K562 (cell line): ENCODE data around the gene KCNK4. TPM values are rescaled to one million over a fixed set of nuclear protein-coding genes. Genes with fewer than 3 reads are reported as not detected.

ENCODE experiments used
- ATAC-seq: fragments of 200-7000 bp; cut with Tn5 transposase; 3 replicates; pipeline ENCODE4 v1.9.1; 2020; ENCODE audit warnings: moderate library complexity
- BruUV-seq: library from RNA; stranded (reverse); fragments of 400-500 nt; replicated peaks from 2 replicates; lab custom pipeline; 2021; lab: Mats Ljungman, UMichigan
- CTCF ChIA-PET: fragments of 300-600 bp; formaldehyde crosslinking; extraction: SDS; loops from one replicate; lab custom pipeline; 2021; ENCODE audit warnings: low intra/inter-chr PET ratio; lab: Yijun Ruan, JAX
- POLR2A ChIA-PET: fragments of 300-600, 350-650 bp; sonication (Branson Sonifier 250); formaldehyde crosslinking; extraction: SDS; loops from one replicate; lab custom pipeline; 2021; ENCODE audit warnings: antibody characterized with exemption, inconsistent platforms; lab: Yijun Ruan, JAX
- DNase-seq, 4 experiments: peaks; one replicate each; pipeline versions ENCODE4 v3.0.0 to v3.0.0-alpha.2; 2011 to 2018; ENCODE audit warnings: low spot score in 3 of 4, mixed read lengths in 3 of 4; ENCODE audit errors: extremely low read depth in 1 of 4
- FAIRE-seq: peaks from 2 replicates; lab custom pipeline; 2011; peaks lifted over from hg19 to GRCh38; lab: Jason Lieb, UNC
- H2AFZ ChIP-seq: 2 replicates; pipeline ENCODE4 v1.6.0; 2011; ENCODE audit warnings: low read depth, low read length, control low read depth, inconsistent platforms
- H3K27ac ChIP-seq: fragments of 200-600 bp; 3 replicates; pipeline ENCODE4 v1.8.0; 2011; ENCODE audit warnings: low read depth, mild to moderate bottlenecking, control low read depth, inconsistent platforms, low read length, moderate library complexity, mixed read lengths; ENCODE audit errors: extremely low read depth
- H3K27me3 ChIP-seq, 2 experiments: fragments of 300-600 bp in 1 of 2; 2 replicates in 1 of 2; 3 replicates in 1 of 2; pipeline versions ENCODE4 v1.6.0 to v1.8.0; 2011; ENCODE audit warnings: inconsistent platforms in 2 of 2, low read length in 2 of 2, mild to moderate bottlenecking in 1 of 2, mixed read lengths in 1 of 2, moderate library complexity in 1 of 2; ENCODE audit not compliant: control insufficient read depth in 2 of 2, insufficient read depth in 2 of 2
- H3K36me3 ChIP-seq: fragments of 300-600 bp; 3 replicates; pipeline ENCODE4 v1.8.0; 2011; ENCODE audit warnings: mild to moderate bottlenecking, low read length, inconsistent platforms; ENCODE audit not compliant: control insufficient read depth, insufficient read depth
- H3K4me1 ChIP-seq, 2 experiments: fragments of 200-600 bp in 1 of 2; replicated peaks in 1 of 2; 2 replicates in 1 of 2; 3 replicates in 1 of 2; pipeline versions ENCODE4 v1.5.1 to v1.8.0; 2011; ENCODE audit warnings: inconsistent platforms in 2 of 2, low read length in 2 of 2, mild to moderate bottlenecking in 1 of 2, mixed read lengths in 1 of 2, moderate library complexity in 1 of 2; ENCODE audit not compliant: control insufficient read depth in 2 of 2, insufficient read depth in 2 of 2
- H3K4me2 ChIP-seq: 2 replicates; pipeline ENCODE4 v1.6.1; 2011; ENCODE audit warnings: low read length, control low read depth, inconsistent platforms, mixed read lengths; ENCODE audit not compliant: insufficient read depth
- H3K4me3 ChIP-seq: fragments of 200-600 bp; sonication (generic), shearing (Covaris generic); 2 replicates; pipeline ENCODE4 v1.5.1; 2016; ENCODE audit warnings: control low read depth, inconsistent platforms
- H3K79me2 ChIP-seq: fragments of 200-600 bp; 3 replicates; pipeline ENCODE4 v1.8.0; 2011; ENCODE audit warnings: low read length, inconsistent platforms; ENCODE audit not compliant: control insufficient read depth, insufficient read depth
- H3K9ac ChIP-seq, 2 experiments: 2 replicates each; pipeline versions ENCODE4 v1.6.0 to v1.6.1; 2011; ENCODE audit warnings: low read depth in 2 of 2, low read length in 2 of 2, control low read depth in 1 of 2, inconsistent platforms in 1 of 2, mild to moderate bottlenecking in 1 of 2, mixed read lengths in 1 of 2; ENCODE audit not compliant: insufficient read depth in 1 of 2
- H3K9me1 ChIP-seq: one replicate; pipeline ENCODE4 v1.6.0; 2011; ENCODE audit warnings: inconsistent platforms, mild to moderate bottlenecking, low read length, moderate library complexity; ENCODE audit not compliant: control insufficient read depth, insufficient read depth
- H3K9me3 ChIP-seq: replicated peaks from 2 replicates; pipeline ENCODE4 v1.5.1; 2011; ENCODE audit warnings: low read depth, low read length, inconsistent platforms; ENCODE audit not compliant: control insufficient read depth, insufficient read depth
- H4K20me1 ChIP-seq: replicated peaks from 2 replicates; pipeline ENCODE4 v1.6.1; 2011; ENCODE audit warnings: low read length, inconsistent platforms, mixed read lengths; ENCODE audit not compliant: control insufficient read depth, insufficient read depth
- CTBP1 ChIP-seq: fragments of 450-650 bp; IDR thresholded peaks from 2 replicates; pipeline ENCODE4 v1.6.1; 2016; ENCODE audit warnings: borderline replicate concordance
- DDX20 ChIP-seq: fragments of 450-650 bp; IDR thresholded peaks from 2 replicates; pipeline ENCODE4 v1.6.1; 2016; ENCODE audit warnings: missing genetic modification characterization, low read depth, mild to moderate bottlenecking, missing compliant biosample characterization, moderate library complexity
- HOXB6 ChIP-seq: fragments of 250-450 bp; sonication (Bioruptor Pico); IDR thresholded peaks from 2 replicates; pipeline ENCODE4 v1.5.1; 2022; ENCODE audit warnings: mild to moderate bottlenecking, borderline replicate concordance
- MEIS2 ChIP-seq: fragments of 450-650 bp; IDR thresholded peaks from 2 replicates; pipeline ENCODE4 v1.6.1; 2014; ENCODE audit warnings: mild to moderate bottlenecking; ENCODE audit not compliant: partially characterized antibody
- SP2 ChIP-seq: IDR thresholded peaks from 2 replicates; pipeline ENCODE4 v1.6.1; 2011; ENCODE audit warnings: mild to moderate bottlenecking, low read depth, low read length, moderate library complexity; ENCODE audit not compliant: poor library complexity, severe bottlenecking; ENCODE audit errors: extremely low read depth
- SRSF1 ChIP-seq: fragments of 200-400 bp; formaldehyde crosslinking; IDR thresholded peaks from 2 replicates; pipeline ENCODE4 v1.6.1; 2017; ENCODE audit warnings: mild to moderate bottlenecking, low read depth, low read length, moderate library complexity
- STAG1 ChIP-seq: sonication (generic); formaldehyde crosslinking; IDR thresholded peaks from 2 replicates; pipeline ENCODE4 v1.5.0; 2020; ENCODE audit warnings: missing genetic modification reagents, borderline replicate concordance
- XRCC5 ChIP-seq: fragments of 200-400 bp; formaldehyde crosslinking; IDR thresholded peaks from 2 replicates; pipeline ENCODE4 v1.6.1; 2017; ENCODE audit warnings: low read depth, mild to moderate bottlenecking, low read length
- ZNF146 ChIP-seq: IDR thresholded peaks from one replicate; pipeline ENCODE4 v1.6.1; 2018; ENCODE audit warnings: missing compliant biosample characterization; ENCODE audit not compliant: unreplicated experiment
- WGBS: fragments of 100-300 bp; shearing (Covaris generic); methylation state at CpG from one replicate; pipeline ENCODE4 v1.1.6; 2016; ENCODE audit warnings: low coverage, mixed read lengths; ENCODE audit not compliant: insufficient coverage; ENCODE audit errors: missing lambda C conversion rate; 5-methylcytosine and 5-hydroxymethylcytosine counted together
- in situ Hi-C: fragments of 300-500 bp; cut with MboI; formaldehyde crosslinking; loops from 4 replicates; pipeline ENCODE4 v1.15.0; 2018; ENCODE audit warnings: inconsistent platforms, mixed read lengths
- intact Hi-C: fragments of 100-400 bp; cut with micrococcal nuclease; formaldehyde crosslinking; loops from 2 replicates; pipeline ENCODE4 v1.14.2; 2022
- polyA plus RNA-seq, 8 experiments: library from polyadenylated mRNA; depleted of rRNA in 4 of 8; stranded (reverse) in 5 of 8; unstranded in 3 of 8; fragments of >200 nt; fragmentation: Nextera tagmentation in 2 of 8; fragmentation: Illumina TruSeq in 1 of 8; extraction: Ambion mirVana in 2 of 8; extraction: Trizol in 1 of 8; gene quantifications; 2 replicates each; pipeline versions ENCODE4 v1.2.1 to v1.2.3, GENCODE V29; 2011 to 2014; ENCODE audit warnings: inconsistent platforms in 1 of 8, missing spikeins in 1 of 8
- total RNA-seq, 7 experiments: library from RNA; depleted of rRNA in 6 of 7; stranded (reverse); fragments of >200 nt in 6 of 7; fragmentation: Illumina TruSeq in 2 of 7; extraction: Trizol in 2 of 7; gene quantifications; 2 replicates each; pipeline versions ENCODE4 v1.2.1 to v1.2.3, GENCODE V29; 2011 to 2021; ENCODE audit warnings: low replicate concordance in 1 of 7
- TF ChIP-seq, protein P1 (sequence below): fragments of 200-400 bp; formaldehyde crosslinking; IDR thresholded peaks from 2 replicates; pipeline ENCODE4 v1.6.1; 2017; ENCODE audit warnings: mild to moderate bottlenecking, low read depth, low read length, moderate library complexity
- TF ChIP-seq, protein P2 (sequence below): fragments of 450-650 bp; IDR thresholded peaks from 2 replicates; pipeline ENCODE4 v1.6.1; 2017; ENCODE audit warnings: antibody characterized with exemption, mild to moderate bottlenecking
- TF ChIP-seq, protein P3 (sequence below): fragments of 450-650 bp; IDR thresholded peaks from 2 replicates; pipeline ENCODE4 v1.6.1; 2016; ENCODE audit warnings: antibody characterized with exemption

The KCNK4 gene
- total and polyA plus RNA-seq, 9 of the 15 experiments (the other 6 are each of a cell fraction or from before 2014, with no cell fraction given) = not detected

DNA sequence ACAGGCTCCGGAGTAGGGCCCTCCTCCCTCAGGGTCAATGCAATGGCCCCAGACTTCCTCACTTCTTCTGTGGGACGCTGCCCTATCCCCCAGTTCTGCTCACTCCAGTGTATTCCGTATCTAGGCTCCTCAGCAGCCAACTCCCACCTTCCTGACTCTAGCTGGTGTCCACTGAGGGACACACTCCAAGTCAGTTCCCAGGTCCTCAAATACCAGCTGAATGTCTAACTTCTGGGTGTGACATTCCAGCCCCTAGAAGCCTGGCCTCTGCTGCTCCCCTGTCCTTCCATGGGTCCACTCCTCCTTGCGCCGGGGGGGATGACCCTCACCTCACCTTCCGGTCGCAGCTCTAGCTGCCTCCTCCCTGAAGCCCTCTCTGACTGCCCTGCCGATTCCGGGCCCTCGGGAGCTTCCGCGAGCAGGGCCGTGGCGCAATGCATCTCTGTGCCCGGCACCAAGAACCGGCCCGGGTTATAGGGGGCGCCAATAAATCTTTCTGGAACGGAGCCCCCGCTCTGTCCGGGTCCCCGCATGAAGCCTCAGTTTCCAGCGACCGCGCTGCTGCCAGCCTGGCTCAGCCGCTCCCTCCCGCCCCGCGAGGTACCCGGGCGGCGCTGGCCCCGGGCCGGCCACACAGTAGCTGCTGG is 22.1 kb upstream of the KCNK4 start:
- H3K9ac ChIP-seq = peak overlapping the region; percentile 89 to 99
- ChIA-PET POLR2A (interaction anchor here (0.6 to 5.7 kb wide), 17 partner anchors 12 to 1459 kb away, joined by 3 to 58 read pairs (median 5); partner anchors contain the start of genes BAD, CATSPERZ, ESRRA and FERMT3), CTCF (interaction anchor here (2.6 kb wide), 1 partner anchor 65 kb away, joined by 11 read pairs; no protein-coding TSS in a partner anchor)
- H3K4me2 ChIP-seq = peak overlapping the region; percentile 92
- peak overlapping the region; percentile 60 for H3K4me3 ChIP-seq
- intact Hi-C loops (loop anchor here (2.0 kb wide), 1 partner anchor 22 kb away; the partner anchor contains the start of gene PPP1R14B), in situ Hi-C loops (no loop called here)
- WGBS = under 1% methylated on average over 23 of the region's 34 CpGs
- H3K79me2 ChIP-seq = peaks cover 43% of the 10 kb centered on the region
- H2AFZ ChIP-seq = peak overlapping the region; percentile 78; the same call in 1 of the 2 replicates
- H3K4me1 ChIP-seq = peaks cover 32 to 59% of the 10 kb centered on the region in 2 experiments
- peak; percentile 72 for FAIRE-seq
- BruUV-seq = no TSS peak
- no peaks in the 10 kb centered on the region for H3K27me3 ChIP-seq
- H4K20me1 ChIP-seq = no peaks in the 10 kb centered on the region
- peaks cover 43% of the 10 kb centered on the region for H3K36me3 ChIP-seq
- peak; percentile 59 for ATAC-seq
- no peaks in the 10 kb centered on the region for H3K9me3 ChIP-seq
- H3K9me1 ChIP-seq = peaks cover 3% of the 10 kb centered on the region
- peak overlapping the region; percentile 96 for H3K27ac ChIP-seq
- DNase-seq = peak; percentile 36 to 79 (median 48)
- TF ChIP-seq HOXB6 (CRISPR knock-in tag) (no peak), XRCC5 (no peak), SRSF1 (no peak), SP2 (no peak), CTBP1 (no peak), STAG1 (CRISPR knock-in tag) (no peak; the same call in 1 of the 2 replicates), DDX20 (tag) (no peak), MEIS2 (peak; percentile 2), ZNF146 (CRISPR knock-in tag) (no peak)
- TF ChIP-seq, protein P1, sequence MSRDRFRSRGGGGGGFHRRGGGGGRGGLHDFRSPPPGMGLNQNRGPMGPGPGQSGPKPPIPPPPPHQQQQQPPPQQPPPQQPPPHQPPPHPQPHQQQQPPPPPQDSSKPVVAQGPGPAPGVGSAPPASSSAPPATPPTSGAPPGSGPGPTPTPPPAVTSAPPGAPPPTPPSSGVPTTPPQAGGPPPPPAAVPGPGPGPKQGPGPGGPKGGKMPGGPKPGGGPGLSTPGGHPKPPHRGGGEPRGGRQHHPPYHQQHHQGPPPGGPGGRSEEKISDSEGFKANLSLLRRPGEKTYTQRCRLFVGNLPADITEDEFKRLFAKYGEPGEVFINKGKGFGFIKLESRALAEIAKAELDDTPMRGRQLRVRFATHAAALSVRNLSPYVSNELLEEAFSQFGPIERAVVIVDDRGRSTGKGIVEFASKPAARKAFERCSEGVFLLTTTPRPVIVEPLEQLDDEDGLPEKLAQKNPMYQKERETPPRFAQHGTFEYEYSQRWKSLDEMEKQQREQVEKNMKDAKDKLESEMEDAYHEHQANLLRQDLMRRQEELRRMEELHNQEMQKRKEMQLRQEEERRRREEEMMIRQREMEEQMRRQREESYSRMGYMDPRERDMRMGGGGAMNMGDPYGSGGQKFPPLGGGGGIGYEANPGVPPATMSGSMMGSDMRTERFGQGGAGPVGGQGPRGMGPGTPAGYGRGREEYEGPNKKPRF = no peak
- TF ChIP-seq, protein P2, sequence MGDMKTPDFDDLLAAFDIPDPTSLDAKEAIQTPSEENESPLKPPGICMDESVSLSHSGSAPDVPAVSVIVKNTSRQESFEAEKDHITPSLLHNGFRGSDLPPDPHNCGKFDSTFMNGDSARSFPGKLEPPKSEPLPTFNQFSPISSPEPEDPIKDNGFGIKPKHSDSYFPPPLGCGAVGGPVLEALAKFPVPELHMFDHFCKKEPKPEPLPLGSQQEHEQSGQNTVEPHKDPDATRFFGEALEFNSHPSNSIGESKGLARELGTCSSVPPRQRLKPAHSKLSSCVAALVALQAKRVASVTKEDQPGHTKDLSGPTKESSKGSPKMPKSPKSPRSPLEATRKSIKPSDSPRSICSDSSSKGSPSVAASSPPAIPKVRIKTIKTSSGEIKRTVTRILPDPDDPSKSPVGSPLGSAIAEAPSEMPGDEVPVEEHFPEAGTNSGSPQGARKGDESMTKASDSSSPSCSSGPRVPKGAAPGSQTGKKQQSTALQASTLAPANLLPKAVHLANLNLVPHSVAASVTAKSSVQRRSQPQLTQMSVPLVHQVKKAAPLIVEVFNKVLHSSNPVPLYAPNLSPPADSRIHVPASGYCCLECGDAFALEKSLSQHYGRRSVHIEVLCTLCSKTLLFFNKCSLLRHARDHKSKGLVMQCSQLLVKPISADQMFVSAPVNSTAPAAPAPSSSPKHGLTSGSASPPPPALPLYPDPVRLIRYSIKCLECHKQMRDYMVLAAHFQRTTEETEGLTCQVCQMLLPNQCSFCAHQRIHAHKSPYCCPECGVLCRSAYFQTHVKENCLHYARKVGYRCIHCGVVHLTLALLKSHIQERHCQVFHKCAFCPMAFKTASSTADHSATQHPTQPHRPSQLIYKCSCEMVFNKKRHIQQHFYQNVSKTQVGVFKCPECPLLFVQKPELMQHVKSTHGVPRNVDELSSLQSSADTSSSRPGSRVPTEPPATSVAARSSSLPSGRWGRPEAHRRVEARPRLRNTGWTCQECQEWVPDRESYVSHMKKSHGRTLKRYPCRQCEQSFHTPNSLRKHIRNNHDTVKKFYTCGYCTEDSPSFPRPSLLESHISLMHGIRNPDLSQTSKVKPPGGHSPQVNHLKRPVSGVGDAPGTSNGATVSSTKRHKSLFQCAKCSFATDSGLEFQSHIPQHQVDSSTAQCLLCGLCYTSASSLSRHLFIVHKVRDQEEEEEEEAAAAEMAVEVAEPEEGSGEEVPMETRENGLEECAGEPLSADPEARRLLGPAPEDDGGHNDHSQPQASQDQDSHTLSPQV = 0 out of 2 replicates have a peak, but pooled peaks have one; percentile 70
- TF ChIP-seq, protein P3, sequence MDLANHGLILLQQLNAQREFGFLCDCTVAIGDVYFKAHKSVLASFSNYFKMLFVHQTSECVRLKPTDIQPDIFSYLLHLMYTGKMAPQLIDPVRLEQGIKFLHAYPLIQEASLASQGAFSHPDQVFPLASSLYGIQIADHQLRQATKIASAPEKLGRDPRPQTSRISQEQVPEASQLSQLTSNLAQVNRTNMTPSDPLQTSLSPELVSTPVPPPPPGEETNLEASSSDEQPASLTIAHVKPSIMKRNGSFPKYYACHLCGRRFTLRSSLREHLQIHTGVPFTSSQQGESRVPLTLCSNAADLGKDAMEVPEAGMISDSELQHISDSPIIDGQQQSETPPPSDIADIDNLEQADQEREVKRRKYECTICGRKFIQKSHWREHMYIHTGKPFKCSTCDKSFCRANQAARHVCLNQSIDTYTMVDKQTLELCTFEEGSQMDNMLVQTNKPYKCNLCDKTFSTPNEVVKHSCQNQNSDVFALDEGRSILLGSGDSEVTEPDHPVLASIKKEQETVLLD = 0 out of 2 replicates have a peak, but pooled peaks have one; percentile 24
